Mesenchymal stem cell (in vitro differentiated cells and primary cell): Measurements from ENCODE around the gene NEK4.

Experiments
- DNase-seq: peaks from one replicate; pipeline ENCODE4 v3.0.0-alpha.2; 2013
- H2AFZ ChIP-seq: one replicate; pipeline ENCODE4 v1.6.1; 2013; ENCODE audit warnings: low read depth, mild to moderate bottlenecking, control low read depth, inconsistent platforms, low read length, moderate library complexity
- H2AK5ac ChIP-seq: 2 replicates; pipeline ENCODE4 v1.6.1; 2013; ENCODE audit warnings: low read length, moderate library complexity, mild to moderate bottlenecking, inconsistent platforms; ENCODE audit not compliant: severe bottlenecking
- H2BK120ac ChIP-seq: one replicate; pipeline ENCODE4 v1.6.1; 2013; ENCODE audit warnings: low read depth, mild to moderate bottlenecking, inconsistent platforms, low read length, moderate library complexity
- H2BK12ac ChIP-seq, 2 experiments: one replicate each; pipeline ENCODE4 v1.6.1; 2013; ENCODE audit warnings: inconsistent platforms in 2 of 2, low read length in 2 of 2, mild to moderate bottlenecking in 2 of 2, moderate library complexity in 2 of 2, control low read depth in 1 of 2
- H2BK15ac ChIP-seq: one replicate; pipeline ENCODE4 v1.6.1; 2013; ENCODE audit warnings: mild to moderate bottlenecking, low read depth, inconsistent platforms; ENCODE audit not compliant: poor library complexity, severe bottlenecking
- H2BK5ac ChIP-seq: 2 replicates; pipeline ENCODE4 v1.6.1; 2013; ENCODE audit warnings: low read depth, mild to moderate bottlenecking, low read length, control low read depth, inconsistent platforms; ENCODE audit not compliant: poor library complexity, severe bottlenecking
- H3K14ac ChIP-seq, 2 experiments: one replicate each; pipeline ENCODE4 v1.6.1; 2013; ENCODE audit warnings: inconsistent platforms in 2 of 2, low read length in 2 of 2, control low read depth in 1 of 2, mild to moderate bottlenecking in 1 of 2, moderate library complexity in 1 of 2
- H3K18ac ChIP-seq, 2 experiments: one replicate each; pipeline ENCODE4 v1.6.1; 2013; ENCODE audit warnings: inconsistent platforms in 2 of 2, low read length in 2 of 2, control low read depth in 1 of 2, low read depth in 1 of 2, mild to moderate bottlenecking in 1 of 2
- H3K23ac ChIP-seq, 2 experiments: one replicate each; pipeline ENCODE4 v1.6.1; 2013; ENCODE audit warnings: inconsistent platforms in 2 of 2, low read length in 2 of 2, mild to moderate bottlenecking in 2 of 2, moderate library complexity in 2 of 2, control low read depth in 1 of 2
- H3K27ac ChIP-seq: 2 replicates; pipeline ENCODE4 v1.5.1; 2013; ENCODE audit warnings: mild to moderate bottlenecking, moderate library complexity, low read length, control low read depth, inconsistent platforms; ENCODE audit not compliant: poor library complexity, severe bottlenecking
- H3K27me3 ChIP-seq, 2 experiments: 2 replicates each; pipeline versions ENCODE4 v1.6.1 to v1.7.0; 2013; ENCODE audit warnings: low read length in 2 of 2, mild to moderate bottlenecking in 2 of 2, moderate library complexity in 2 of 2, control low read depth in 1 of 2, inconsistent platforms in 1 of 2; ENCODE audit not compliant: control insufficient read depth in 1 of 2, insufficient read depth in 1 of 2
- H3K36me3 ChIP-seq, 2 experiments: 2 replicates each; pipeline versions ENCODE4 v1.6.1 to v1.7.0; 2013; ENCODE audit warnings: low read length in 2 of 2, control low read depth in 1 of 2, inconsistent platforms in 1 of 2, low read depth in 1 of 2, mild to moderate bottlenecking in 1 of 2; ENCODE audit not compliant: insufficient read depth in 2 of 2, control insufficient read depth in 1 of 2
- H3K4ac ChIP-seq, 2 experiments: one replicate each; pipeline ENCODE4 v1.6.1; 2013; ENCODE audit warnings: inconsistent platforms in 2 of 2, low read length in 2 of 2, mild to moderate bottlenecking in 2 of 2, moderate library complexity in 2 of 2, control low read depth in 1 of 2, low read depth in 1 of 2
- H3K4me1 ChIP-seq: 2 replicates; pipeline ENCODE4 v1.6.1; 2013; ENCODE audit warnings: low read depth, low read length, control low read depth; ENCODE audit not compliant: control insufficient read depth, insufficient read depth
- H3K4me2 ChIP-seq: 2 replicates; pipeline ENCODE4 v1.6.1; 2013; ENCODE audit warnings: low read length, mild to moderate bottlenecking, inconsistent platforms; ENCODE audit not compliant: poor library complexity, severe bottlenecking
- H3K4me3 ChIP-seq, 2 experiments: 2 replicates each; pipeline versions ENCODE4 v1.5.1 to v1.7.0; 2013; ENCODE audit warnings: low read length in 2 of 2, mild to moderate bottlenecking in 2 of 2, control low read depth in 1 of 2, low read depth in 1 of 2; ENCODE audit not compliant: insufficient read depth in 1 of 2
- H3K79me1 ChIP-seq: replicated peaks from 2 replicates; pipeline ENCODE4 v1.6.1; 2013; ENCODE audit warnings: mild to moderate bottlenecking, control low read depth, low read length, inconsistent platforms; ENCODE audit not compliant: poor library complexity, severe bottlenecking
- H3K9ac ChIP-seq: 2 replicates; pipeline ENCODE4 v1.7.0; 2013; ENCODE audit warnings: mild to moderate bottlenecking, low read length, moderate library complexity
- H3K9me3 ChIP-seq: 2 replicates; pipeline ENCODE4 v1.7.0; 2013; ENCODE audit warnings: mild to moderate bottlenecking, low read length; ENCODE audit not compliant: control insufficient read depth
- H4K8ac ChIP-seq: one replicate; pipeline ENCODE4 v1.6.1; 2013; ENCODE audit warnings: inconsistent platforms, mild to moderate bottlenecking, low read length, moderate library complexity
- H4K91ac ChIP-seq: one replicate; pipeline ENCODE4 v1.6.1; 2013; ENCODE audit warnings: mild to moderate bottlenecking, low read length, inconsistent platforms
- WGBS: methylation state at CpG from one replicate; pipeline ENCODE4 v1.1.7; 2013; ENCODE audit warnings: mixed read lengths; 5-methylcytosine and 5-hydroxymethylcytosine counted together

The NEK4 gene

DNA sequence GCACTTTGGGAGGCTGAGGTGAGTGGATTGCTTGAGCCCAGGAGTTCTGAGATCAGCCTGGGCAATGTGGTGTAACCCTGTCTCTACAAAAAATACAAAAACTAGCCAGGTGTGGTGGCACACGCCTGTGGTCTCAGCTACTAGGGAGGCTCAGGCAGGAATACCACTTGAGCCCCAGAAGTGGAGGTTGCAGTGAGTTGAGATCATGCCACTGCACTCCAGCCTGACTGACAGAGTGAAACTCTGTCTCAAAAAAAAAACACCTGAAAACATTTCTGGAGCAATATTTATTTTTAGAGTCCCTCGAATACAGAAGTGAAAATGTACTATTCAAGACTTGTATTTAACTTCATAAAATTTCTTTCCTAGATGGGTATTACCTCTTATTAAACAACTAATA, 60.2 kb downstream of the NEK4 start:
- H3K9ac ChIP-seq = no peak overlapping the region
- H2BK12ac ChIP-seq = no peak overlapping the region
- no peak overlapping the region for H2BK5ac ChIP-seq
- H3K14ac ChIP-seq = no peak overlapping the region
- H3K36me3 ChIP-seq = peaks cover 21 to 31% of the 10 kb centered on the region in 2 experiments
- no peak overlapping the region for H3K4me3 ChIP-seq
- no peaks in the 10 kb centered on the region for H3K27me3 ChIP-seq
- whole genome bisulfite sequencing = 100% methylated on average over 1 of the region's 2 CpGs
- no peak overlapping the region for H2AFZ ChIP-seq
- no peak for DNase-seq
- H3K4ac ChIP-seq = no peak overlapping the region
- H4K91ac ChIP-seq = no peak overlapping the region
- no peak overlapping the region for H4K8ac ChIP-seq
- no peaks in the 10 kb centered on the region for H3K9me3 ChIP-seq
- no peak overlapping the region for H2AK5ac ChIP-seq
- H3K79me1 ChIP-seq = peaks cover 17% of the 10 kb centered on the region
- no peak overlapping the region for H2BK15ac ChIP-seq
- no peak overlapping the region for H3K23ac ChIP-seq
- H3K4me1 ChIP-seq = peaks cover 14% of the 10 kb centered on the region
- H2BK120ac ChIP-seq = no peak overlapping the region
- H3K27ac ChIP-seq = no peak overlapping the region
- no peak overlapping the region for H3K18ac ChIP-seq
- no peak overlapping the region for H3K4me2 ChIP-seq

DNA sequence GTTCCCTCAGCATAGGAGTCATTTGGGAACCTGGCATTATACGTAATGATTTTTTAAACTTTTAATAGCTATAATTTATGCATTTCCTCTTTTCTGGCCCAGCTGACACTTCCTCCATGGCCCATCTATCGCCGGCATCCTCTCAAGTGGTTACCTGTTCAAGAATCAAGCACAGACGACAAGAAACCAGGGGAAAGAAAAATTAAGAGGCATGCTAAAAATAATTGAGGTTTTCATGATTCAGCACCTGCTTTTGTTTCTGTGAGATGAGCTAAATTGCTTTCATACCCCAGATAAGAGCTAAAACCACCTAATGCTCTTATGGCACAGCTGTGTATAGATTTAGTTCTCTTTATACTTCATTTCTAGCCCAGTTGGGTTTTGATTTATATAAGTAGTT, 63.2 kb downstream of the NEK4 start:
- no peak overlapping the region for H3K23ac ChIP-seq
- no peak overlapping the region for H4K91ac ChIP-seq
- 100% methylated on average over 3 of the region's 4 CpGs for WGBS
- no peaks in the 10 kb centered on the region for H3K9me3 ChIP-seq
- no peak overlapping the region for H2AK5ac ChIP-seq
- DNase-seq = no peak
- H3K4me2 ChIP-seq = peak overlapping the region; percentile 89
- H2BK5ac ChIP-seq = no peak overlapping the region
- no peak overlapping the region for H4K8ac ChIP-seq
- peak overlapping the region; percentile 97 for H3K9ac ChIP-seq
- no peak overlapping the region for H2BK12ac ChIP-seq
- H3K4me1 ChIP-seq = peaks cover 6% of the 10 kb centered on the region
- no peak overlapping the region for H3K18ac ChIP-seq
- H2BK120ac ChIP-seq = no peak overlapping the region
- H3K27me3 ChIP-seq = no peaks in the 10 kb centered on the region
- no peak overlapping the region for H2AFZ ChIP-seq
- H3K36me3 ChIP-seq = peaks cover 8 to 30% of the 10 kb centered on the region in 2 experiments
- no peak overlapping the region for H2BK15ac ChIP-seq
- peak overlapping the region in 1 of 2 experiments; percentile 95 for H3K4me3 ChIP-seq
- H3K14ac ChIP-seq = no peak overlapping the region
- no peak overlapping the region for H3K4ac ChIP-seq
- no peak overlapping the region for H3K27ac ChIP-seq
- H3K79me1 ChIP-seq = peaks cover 7% of the 10 kb centered on the region

DNA sequence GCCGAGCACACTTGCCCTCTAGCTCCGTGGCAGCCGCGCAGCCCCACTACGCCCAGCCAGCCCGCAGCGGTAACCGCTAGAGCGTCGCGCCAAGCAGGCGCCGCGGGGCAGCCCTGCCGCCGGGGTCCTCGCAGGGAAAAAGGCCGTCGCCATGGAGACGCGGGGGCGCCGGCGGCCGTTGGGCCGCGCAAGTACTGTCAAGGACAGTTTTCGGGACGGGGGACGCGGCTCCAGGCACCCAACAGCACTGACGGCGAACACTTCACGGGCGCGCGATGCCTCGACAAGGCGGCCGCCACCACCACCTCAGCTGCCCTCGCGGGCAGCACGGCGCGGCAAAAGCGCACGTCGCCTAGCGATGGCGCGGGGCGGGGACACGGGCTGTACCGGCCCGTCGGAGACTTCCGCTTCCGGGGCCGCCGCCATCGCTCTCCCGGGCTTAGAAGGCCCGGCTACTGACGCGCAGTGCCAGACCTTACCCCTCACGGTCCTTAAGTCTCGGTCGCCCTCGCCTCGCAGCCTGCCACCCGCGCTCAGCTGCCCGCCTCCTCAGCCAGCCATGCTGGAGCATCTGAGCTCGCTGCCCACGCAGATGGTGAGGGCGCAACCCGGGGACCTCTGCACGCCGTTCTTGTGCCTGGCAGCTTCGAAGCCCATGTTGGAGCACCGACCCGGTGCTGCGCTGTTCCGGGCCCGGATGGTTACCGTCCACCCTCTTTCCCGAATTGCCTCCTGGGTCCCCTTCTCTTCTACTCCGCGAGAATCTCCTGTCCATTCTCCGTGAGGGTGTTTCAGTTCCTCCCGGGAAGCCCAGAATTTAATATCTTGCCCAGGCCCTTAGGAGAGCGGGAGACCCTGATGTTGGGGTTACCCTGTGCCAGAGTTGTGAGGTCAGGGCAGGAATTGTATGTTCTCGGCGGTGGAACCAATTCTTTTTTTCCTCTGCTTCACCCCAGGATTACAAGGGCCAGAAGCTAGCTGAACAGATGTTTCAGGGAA, 64.8 kb downstream of the NEK4 start, which contains the start of the genes GLT8D1 and SPCS1:
GLT8D1 (minus strand) TSS at position 104 of the 999 bp plus-strand sequence. CDS start 5,331 bp downstream, outside the sequence.
SPCS1 (plus strand) TSS at position 419 of the 999 bp plus-strand sequence; CDS start at position 560, 141 bp downstream.
- peak within 1 kb of the TSS in 1 of 2 experiments; percentile 90 for H2BK12ac ChIP-seq
- WGBS = under 1% methylated on average over 88 of the region's 94 CpGs
- no peaks in the 10 kb centered on the region for H3K27me3 ChIP-seq
- H3K23ac ChIP-seq = peak within 1 kb of the TSS in 1 of 2 experiments; percentile 97
- H4K8ac ChIP-seq = peak within 1 kb of the TSS; percentile 99
- peak within 1 kb of the TSS; percentile 99 for H4K91ac ChIP-seq
- peaks cover 4% of the 10 kb centered on the region for H3K79me1 ChIP-seq
- H2BK120ac ChIP-seq = peak within 1 kb of the TSS; percentile 92
- H2AK5ac ChIP-seq = peak within 1 kb of the TSS; percentile 68
- H3K4ac ChIP-seq = peak within 1 kb of the TSS; percentile 87 to 92
- H3K27ac ChIP-seq = peak within 1 kb of the TSS; percentile 80
- H3K4me1 ChIP-seq = peaks cover 9% of the 10 kb centered on the region
- H3K9me3 ChIP-seq = no peaks in the 10 kb centered on the region
- peak; percentile 91 for DNase-seq
- peak within 1 kb of the TSS; percentile 96 for H2BK5ac ChIP-seq
- H2BK15ac ChIP-seq = peak within 1 kb of the TSS; percentile 97
- H3K9ac ChIP-seq = peak within 1 kb of the TSS; percentile 97
- peak within 1 kb of the TSS; percentile 76 to 99 for H3K14ac ChIP-seq
- H3K4me2 ChIP-seq = peak within 1 kb of the TSS; percentile 89
- peak within 1 kb of the TSS; percentile 82 to 95 for H3K4me3 ChIP-seq
- peak within 1 kb of the TSS; percentile 99 for H2AFZ ChIP-seq
- H3K18ac ChIP-seq = peak within 1 kb of the TSS; percentile 96 to 98
- peaks cover 3 to 30% of the 10 kb centered on the region in 2 experiments for H3K36me3 ChIP-seq

DNA sequence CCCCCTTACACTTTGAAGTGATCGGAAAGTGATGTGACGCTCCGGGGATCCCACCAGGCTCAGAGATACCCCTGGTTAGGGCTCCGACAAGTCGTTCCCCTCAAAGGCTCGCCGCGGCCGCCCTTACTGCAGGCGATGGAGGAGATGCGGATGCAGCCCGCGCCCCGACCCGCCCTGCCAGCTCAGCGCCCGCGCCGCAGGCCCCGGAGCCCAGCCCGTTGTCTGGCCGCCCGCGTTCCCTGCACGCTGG, 65.4 kb downstream of the NEK4 start:
- no peak for DNase-seq
- Histone ChIP-seq H2AK5ac (peak overlapping the region; percentile 68), H4K91ac (peak overlapping the region; percentile 99), H2AFZ (peak overlapping the region; percentile 99), H3K14ac (peak overlapping the region; percentile 76 to 99), H3K18ac (peak overlapping the region; percentile 96 to 98), H3K9me3 (no peaks in the 10 kb centered on the region), H3K4me2 (peak overlapping the region; percentile 66), H3K27me3 (no peaks in the 10 kb centered on the region), H3K4me3 (peak overlapping the region; percentile 82 to 95), H3K23ac (peak overlapping the region in 1 of 2 experiments; percentile 97), H2BK5ac (peak overlapping the region; percentile 96), H3K36me3 (peaks cover under 1 to 30% of the 10 kb centered on the region in 2 experiments), H2BK120ac (peak overlapping the region; percentile 92), H3K9ac (peak overlapping the region; percentile 97), H4K8ac (peak overlapping the region; percentile 99), H2BK15ac (peak overlapping the region; percentile 97), H3K27ac (peak overlapping the region; percentile 80), H2BK12ac (no peak overlapping the region), H3K4ac (peak overlapping the region; percentile 81 to 92), H3K79me1 (peaks cover 4% of the 10 kb centered on the region), H3K4me1 (peaks cover 9% of the 10 kb centered on the region)
- WGBS = 0% methylated on average over 22 of the region's 25 CpGs
